ENCODE measurements around the gene SFI1.

SFI1 gene

DNA sequence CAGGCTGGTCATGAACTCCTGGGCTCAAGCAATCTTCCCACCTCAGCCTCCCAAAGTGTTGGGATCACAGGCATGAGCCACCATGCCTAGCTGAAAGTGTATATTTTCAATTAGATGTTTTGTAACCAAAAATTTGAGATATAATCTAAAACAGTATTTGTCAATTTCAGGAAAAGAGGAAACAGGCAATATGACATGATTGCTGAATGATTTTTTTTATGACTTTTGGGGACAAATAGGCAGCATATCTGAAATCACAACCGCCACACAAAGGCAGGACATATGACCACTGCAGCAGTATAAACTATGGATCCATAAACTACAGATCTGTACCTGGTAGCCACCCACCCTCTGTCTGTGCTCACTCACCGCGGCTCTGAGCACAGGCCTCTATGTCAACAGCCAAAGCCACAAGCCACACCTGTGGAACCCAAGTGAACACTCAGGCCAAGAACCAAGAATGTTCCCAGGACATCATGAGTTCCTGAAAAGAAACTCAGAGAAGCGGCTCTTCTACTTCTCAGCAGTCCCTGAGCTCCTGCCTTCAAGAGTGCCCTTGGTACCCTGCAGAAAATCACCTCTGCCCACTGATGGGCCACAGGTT is 143.2 kb downstream of the SFI1 start:
- DNase-seq, result no peak

DNA sequence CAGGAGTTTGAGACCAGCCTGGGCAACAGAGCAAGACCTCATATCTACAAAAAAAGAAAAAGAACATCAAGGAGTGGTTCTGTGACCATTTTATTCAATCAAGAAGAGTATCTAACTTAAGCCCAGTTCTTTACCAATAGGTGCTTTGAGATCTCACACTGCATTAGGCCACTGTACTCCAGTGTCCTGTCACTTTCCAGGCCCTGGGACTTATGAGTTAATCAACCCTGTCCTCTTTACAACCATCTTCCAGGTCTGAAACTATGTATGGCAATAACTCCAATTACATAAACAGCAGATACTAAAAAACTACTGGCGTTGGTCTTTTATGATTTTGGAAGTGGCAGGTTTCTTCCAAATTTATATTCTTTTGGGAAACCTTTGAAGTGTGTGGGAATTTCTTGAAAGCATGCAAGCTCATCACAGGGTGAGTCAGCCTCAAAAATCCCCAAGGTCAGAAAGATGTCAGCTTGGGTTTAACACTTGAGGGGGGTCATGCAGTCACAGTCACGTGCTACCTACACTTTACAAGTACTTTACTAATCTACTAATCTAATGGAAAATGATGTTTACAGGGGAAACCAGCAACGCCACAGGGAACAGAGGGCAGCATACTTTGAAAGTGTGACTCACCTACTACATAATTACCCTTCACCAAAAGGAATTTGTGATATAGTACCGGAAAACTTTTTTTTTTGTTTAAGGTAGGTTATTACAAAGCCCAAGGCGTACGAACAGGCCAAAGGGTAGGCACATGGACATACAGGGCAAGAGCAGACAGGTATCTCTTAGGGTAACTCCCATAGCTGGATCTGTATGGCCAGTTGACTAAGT is 150.1 kb downstream of the SFI1 start:
- peak; percentile 51 for DNase-seq

DNA sequence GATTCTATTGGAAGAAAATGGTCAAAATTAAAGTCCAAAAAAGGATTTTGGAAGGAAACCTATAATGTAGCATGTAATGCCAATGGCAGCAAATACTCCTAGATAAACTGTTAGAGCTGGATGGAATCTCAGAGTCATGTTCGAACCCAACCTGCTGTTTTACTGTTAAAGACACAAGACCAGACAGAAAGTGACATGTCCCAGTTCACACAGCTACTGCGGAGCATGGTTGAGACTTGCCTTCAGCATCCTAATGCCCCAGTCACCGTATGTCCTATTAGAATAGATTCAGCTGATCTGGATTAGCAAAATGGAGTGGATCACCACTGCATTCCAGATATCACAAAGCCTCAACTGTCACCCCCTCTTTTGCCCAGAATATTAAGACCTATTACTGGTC is 150.7 kb downstream of the SFI1 start:
- no peak for DNase-seq

DNA sequence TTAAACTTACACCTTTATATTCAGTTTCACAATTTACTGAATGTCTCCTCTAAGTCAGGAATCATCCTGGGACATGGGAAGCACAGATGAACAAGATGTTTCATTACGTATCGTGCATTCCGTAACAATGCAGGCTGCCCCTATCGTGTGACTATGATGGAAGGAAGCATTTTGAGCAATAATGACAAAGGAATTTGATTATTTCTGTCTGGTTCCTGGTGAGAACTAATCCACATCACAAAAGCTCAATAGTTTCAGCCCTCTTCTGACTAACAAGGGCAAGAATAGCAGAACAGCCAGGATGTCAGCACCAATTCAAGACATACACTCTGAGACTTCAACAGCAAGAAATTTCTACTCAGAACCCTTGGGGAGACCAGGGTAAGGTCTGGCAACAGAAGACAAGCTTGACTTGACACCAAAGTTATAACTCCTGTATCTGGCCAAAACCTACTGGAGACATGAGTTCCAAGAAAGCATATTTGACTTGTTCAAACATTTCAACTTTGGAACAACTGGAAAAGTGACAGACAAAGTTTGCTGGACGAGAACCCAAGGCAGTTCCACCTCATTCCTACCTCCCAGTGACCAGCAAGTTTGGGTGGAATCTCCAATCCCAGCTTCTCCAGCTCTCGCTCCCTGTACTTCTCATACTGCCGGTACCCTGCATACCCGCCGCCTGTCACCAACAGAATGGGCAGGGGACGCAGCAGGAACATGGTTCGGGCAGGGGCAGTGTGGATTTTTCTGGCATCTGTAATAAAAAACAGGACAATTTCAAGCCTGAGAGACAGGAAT is 151.4 kb downstream of the SFI1 start:
- no peak for DNase-seq

DNA sequence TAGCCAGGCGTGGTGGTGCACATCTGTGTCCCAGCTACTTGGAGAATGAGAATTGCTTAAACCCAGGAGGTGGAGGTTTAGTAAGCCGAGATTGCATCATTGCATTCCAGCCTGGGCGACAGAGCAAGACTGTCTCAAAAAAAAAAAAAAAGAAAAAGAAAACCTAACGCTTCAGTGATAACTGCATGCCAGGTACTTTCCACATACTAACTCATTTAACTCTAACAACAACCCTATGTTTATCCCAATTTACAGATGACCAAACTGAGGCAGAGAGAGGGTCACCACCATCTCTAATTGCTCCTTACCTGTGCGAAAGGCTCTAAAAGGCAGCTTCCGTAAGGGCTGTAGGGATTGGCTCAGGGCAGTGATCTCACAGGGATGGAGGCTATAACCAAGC is 154.1 kb downstream of the SFI1 start:
- no peak for DNase-seq

DNA sequence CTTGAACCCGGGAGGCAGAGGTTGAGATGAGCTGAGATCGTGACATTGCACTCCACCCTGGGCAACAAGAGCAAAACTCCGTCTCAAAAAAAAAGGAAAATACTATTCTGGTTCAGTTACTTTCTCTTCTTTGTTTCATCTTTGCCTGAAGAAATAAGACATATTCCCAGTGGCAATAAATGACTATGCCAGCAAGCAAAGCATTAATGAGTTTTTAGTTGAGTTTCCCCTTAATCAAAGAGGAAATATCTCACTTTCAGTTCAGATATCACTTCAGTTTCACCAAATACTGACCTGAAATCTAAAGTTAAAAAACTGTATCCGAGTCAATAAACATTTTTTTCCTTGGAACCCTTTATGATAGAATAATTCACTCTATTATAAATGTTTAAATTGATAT is 155.3 kb downstream of the SFI1 start:
- DNase-seq, result no peak

DNA sequence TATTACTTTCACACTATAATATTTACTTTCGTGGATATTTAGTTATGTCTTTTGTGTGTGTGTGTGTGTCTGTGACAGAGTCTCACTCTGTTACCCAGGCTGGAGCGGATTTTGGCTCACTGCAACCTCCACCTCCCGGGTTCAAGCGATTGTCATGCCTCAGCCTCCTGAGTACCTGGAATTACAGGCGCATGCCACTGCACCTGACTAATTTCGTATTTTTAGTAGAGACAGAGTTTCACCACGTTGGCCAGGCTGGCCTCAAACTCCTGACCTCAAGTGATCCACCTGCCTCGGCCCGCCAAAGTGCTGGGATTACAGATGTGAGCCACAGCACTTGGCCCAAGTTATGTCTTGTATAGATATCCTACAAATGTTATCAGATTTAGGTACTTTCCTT is 155.8 kb downstream of the SFI1 start:
- DNase-seq, result no peak

DNA sequence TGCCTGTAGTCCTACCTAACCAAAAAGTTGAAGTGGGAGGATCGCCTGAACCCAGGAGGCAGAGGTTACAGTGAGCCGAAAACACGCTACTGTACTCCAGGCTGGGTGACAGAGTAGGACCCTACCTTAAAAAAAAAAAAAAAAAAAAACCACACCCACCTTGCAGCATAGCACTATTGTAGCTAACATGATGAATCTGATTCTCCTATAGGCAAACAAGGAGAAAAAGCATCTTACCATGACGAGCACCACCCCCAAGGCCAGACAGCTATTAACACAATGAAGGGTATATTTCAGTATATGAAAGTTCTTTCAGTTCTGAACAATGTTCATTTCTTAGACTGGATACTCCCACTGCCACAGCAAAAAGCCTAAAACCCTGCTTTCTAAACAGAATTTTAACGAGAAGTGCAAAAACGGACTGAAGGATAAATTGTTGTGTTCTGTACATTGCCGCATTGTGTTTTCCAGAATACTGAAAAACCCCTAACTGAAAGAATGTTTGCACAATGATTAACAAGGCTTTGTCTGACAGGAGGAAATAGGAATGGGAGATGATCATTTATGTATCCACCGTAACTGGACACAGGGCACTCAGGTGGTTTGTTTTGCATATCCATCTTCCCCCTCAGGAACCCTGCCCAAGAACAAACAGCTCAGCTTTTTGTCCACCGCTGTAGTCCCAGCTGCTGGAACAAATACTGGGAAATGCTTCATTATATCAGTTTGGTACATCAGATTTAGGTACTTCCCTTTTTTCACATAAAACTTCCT is 156.8 kb downstream of the SFI1 start:
- DNase-seq, result no peak

DNA sequence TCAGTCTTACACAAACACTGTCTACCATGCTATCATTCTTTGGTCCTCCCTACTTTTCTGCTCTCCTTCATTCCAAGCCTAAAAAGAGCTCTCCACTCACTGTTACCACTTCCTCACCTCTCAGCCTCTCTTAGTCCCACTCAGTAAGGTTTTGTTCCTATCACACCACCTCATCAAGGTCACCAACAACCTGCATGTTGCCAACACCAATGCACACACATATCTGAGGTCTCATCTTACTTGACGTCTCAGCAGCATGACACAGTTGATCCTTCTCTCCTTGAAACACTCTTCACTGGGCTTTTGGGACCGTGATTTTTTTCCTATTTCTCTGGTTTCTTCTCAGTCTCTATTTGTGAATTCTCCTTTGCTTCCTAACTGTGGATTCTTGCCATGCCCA is 157.6 kb downstream of the SFI1 start:
- no peak for DNase-seq

DNA sequence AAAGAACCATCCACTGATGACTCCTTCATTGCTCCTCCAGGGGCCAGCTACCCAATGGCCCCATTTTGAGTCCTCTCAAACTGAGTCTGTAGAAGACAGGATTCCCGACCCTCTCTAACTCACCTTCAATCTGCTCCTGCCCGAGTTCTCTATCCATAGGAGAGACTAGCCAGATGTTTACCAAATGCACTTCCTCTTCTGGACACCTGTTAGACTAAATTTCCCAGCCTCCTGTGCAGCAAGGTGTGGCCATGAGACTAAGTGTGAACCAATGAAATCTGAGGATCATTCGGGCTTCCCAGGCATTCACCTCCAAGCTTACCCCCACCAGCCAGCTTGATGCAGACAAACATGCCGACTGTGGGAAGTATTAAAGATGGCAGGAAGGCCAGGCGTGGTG is 158.1 kb downstream of the SFI1 start:
- DNase-seq, result no peak

DNA sequence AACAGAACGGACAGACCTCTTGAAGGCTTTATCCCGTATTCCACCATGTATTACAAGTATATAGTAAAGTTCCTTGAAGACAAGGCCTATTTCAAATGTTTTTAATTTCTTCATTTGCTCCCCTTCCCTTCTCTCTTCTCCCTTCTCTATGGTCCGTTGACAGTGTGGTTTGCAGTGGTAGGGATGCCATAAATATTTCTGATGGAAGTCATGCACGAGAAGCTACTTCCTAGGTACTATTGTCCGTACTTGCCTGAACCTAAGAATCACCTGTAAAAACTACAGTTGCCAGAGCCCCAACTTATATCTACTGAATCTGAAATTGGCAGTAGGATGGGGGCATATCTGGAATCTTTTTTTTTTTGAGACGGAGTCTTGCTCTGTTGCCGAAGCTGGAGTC is 162.9 kb downstream of the SFI1 start:
- DNase-seq, result no peak

DNA sequence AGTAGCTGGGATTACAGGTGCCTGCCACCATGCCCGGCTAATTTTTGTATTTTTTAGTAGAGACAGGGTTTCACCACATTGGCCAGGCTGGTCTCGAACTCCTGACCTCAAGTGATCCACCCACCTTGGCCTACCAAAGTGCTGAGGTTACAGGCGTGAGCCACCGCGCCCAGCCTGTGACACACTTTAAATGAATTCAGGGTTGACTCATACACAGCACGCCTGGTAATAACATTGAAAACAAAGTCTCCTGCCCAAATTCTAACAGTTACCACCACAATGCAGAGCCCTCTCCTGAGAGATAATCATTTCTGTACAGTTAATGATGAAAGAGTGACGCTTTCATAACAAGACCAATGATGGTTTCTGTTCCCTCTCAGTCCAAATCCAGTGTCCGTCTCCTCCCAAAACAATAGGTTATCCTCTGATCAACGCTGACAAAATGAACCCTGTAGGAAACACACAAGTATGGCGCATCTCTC is 164.6 kb downstream of the SFI1 start:
- DNase-seq, result peak; percentile 52

DNA sequence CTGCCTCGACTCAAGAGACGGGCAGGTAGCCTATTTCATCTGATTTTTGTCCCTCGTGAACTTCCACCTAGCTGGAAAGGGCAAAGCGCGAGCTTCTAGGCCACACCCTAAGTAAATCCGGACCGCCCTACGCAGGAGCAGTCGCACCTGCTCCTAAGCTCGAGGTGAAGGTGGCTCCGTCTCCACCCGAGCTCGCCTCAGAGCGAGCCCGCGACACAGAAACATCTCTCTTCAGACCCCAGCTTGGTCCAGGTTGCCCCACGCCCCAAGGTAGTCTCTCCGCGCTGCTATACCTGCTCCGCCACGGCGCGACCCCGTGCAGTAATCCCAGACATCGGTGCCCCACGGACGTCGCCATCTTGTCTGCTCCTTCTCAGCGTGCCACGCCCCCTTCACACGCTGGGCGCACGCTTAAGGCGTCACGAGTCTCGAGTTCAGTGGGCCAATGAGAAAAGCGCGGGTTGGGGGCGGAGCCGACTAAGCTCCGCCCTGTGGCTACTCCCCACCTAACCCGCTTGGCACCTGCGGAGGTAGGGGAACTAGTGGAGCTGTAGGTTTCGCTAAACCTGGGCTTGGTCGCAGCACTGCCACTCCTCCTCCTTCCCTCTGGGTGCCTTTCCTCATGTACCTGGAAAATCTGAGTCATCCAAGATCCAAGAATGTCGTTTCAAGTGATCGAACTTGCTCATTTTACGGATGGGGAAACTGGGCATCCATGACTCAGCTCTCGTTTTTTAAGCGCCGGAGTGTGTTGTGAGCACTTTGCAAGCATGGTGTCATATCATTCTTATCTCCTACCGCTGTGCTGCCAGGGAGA is 165.7 kb downstream of the SFI1 start, which contains the start of gene PISD:
Gene PISD, minus strand, starts transcription at position 365 of the 817 bp plus-strand sequence. Its CDS starts 7 bp downstream, at position 358.
- DNase-seq, result peak; percentile 94

DNA sequence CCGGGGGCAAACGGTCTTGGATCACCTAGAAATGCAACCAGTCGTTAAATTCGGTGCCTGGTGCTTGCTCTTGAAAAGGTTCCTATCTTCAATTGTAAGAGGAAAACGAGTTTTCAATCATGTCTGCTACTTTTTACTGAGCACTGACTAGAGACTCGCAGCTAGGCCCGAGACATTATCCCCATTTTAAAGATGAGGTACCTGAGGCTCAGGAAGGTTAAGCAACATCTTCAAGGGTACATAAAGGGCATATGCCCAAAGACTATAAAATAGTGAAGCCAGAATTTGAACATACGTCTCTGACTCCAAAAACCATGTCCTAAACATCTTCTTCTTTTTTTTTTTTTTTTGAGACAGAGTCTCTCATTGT is 166.3 kb downstream of the SFI1 start:
- DNase-seq, result no peak

Measured in stimulated activated naive CD4-positive, alpha-beta T cell treated with Interleukin-2 at 50 U/mL for 16 hours (primary cell).